ENCODE measurements around the gene HBD. TPM values are rescaled to one million over a fixed set of nuclear protein-coding genes. Genes with fewer than 3 reads are reported as not detected.

HBD gene
- total and polyA plus RNA-seq, 9 of the 15 experiments (the other 6 are each of a cell fraction or from before 2014, with no cell fraction given) = 11.8 to 169 (median 36.0) TPM

DNA sequence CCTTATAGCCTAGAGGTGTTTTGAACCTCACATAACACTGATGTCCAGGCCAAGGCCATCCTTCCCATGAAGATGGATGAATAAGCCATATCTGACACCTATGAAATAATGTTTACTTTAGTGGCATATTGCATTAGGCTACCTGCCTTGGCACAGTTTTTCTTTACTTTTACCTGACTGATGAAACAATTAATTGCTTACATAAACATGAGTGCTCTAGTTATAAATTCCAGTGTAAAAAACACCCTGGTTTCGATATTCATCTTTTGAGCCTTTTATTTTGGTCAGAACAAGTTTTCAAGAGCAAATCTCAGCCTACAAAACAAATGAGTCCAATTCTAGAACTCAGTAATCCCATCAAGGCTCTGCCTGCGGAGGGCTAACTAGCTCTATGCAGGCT is 42.4 kb upstream of the HBD start:
- BruUV-seq (replicated peaks) = no TSS peak
- intact Hi-C loops (cut with micrococcal nuclease) = no loop called here
- in situ Hi-C loops (cut with MboI) = no loop called here
- no peak for FAIRE-seq
- peaks cover 73% of the 10 kb centered on the region for H3K79me2 ChIP-seq (ENCODE audit: control insufficient read depth, insufficient read depth, low read length)
- H3K9me1 ChIP-seq (ENCODE audit: control insufficient read depth, insufficient read depth, low read length) = no peaks in the 10 kb centered on the region
- ATAC-seq = no peak
- H3K36me3 ChIP-seq (ENCODE audit: control insufficient read depth, insufficient read depth, low read length) = peaks cover 36% of the 10 kb centered on the region
- H3K9ac ChIP-seq (ENCODE audit: insufficient read depth in 1 of 2, low read depth in 2 of 2, low read length in 2 of 2) = peak overlapping the region in 1 of 2 experiments; percentile 42; a peak in 1 of 4 replicates
- whole genome bisulfite sequencing (ENCODE audit: insufficient coverage, low coverage, missing lambda C conversion rate) = 49% methylated on average over 2 of the region's 2 CpGs
- H2AFZ ChIP-seq (ENCODE audit: low read depth, low read length) = no peak overlapping the region
- DNase-seq (ENCODE audit: extremely low read depth in 1 of 4, low spot score in 3 of 4) = no peak
- TF ChIP-seq, protein P1, sequence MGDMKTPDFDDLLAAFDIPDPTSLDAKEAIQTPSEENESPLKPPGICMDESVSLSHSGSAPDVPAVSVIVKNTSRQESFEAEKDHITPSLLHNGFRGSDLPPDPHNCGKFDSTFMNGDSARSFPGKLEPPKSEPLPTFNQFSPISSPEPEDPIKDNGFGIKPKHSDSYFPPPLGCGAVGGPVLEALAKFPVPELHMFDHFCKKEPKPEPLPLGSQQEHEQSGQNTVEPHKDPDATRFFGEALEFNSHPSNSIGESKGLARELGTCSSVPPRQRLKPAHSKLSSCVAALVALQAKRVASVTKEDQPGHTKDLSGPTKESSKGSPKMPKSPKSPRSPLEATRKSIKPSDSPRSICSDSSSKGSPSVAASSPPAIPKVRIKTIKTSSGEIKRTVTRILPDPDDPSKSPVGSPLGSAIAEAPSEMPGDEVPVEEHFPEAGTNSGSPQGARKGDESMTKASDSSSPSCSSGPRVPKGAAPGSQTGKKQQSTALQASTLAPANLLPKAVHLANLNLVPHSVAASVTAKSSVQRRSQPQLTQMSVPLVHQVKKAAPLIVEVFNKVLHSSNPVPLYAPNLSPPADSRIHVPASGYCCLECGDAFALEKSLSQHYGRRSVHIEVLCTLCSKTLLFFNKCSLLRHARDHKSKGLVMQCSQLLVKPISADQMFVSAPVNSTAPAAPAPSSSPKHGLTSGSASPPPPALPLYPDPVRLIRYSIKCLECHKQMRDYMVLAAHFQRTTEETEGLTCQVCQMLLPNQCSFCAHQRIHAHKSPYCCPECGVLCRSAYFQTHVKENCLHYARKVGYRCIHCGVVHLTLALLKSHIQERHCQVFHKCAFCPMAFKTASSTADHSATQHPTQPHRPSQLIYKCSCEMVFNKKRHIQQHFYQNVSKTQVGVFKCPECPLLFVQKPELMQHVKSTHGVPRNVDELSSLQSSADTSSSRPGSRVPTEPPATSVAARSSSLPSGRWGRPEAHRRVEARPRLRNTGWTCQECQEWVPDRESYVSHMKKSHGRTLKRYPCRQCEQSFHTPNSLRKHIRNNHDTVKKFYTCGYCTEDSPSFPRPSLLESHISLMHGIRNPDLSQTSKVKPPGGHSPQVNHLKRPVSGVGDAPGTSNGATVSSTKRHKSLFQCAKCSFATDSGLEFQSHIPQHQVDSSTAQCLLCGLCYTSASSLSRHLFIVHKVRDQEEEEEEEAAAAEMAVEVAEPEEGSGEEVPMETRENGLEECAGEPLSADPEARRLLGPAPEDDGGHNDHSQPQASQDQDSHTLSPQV (IDR thresholded peaks at IDR 0.05) = peak; percentile 70
- TF ChIP-seq LCOR (CRISPR knock-in tag; IDR thresholded peaks at IDR 0.05) = no peak
- TF ChIP-seq STAT5B (CRISPR knock-in tag; IDR thresholded peaks at IDR 0.05) = no peak
- TF ChIP-seq CTBP1 (IDR thresholded peaks at IDR 0.05; ENCODE audit: borderline replicate concordance) = 0 out of 2 replicates have a peak, but pooled peaks have one; percentile 9
- TF ChIP-seq NFXL1 (CRISPR knock-in tag; IDR thresholded peaks at IDR 0.05) = no peak
- H3K27me3 ChIP-seq (ENCODE audit: control insufficient read depth in 2 of 2, insufficient read depth in 2 of 2, low read length in 2 of 2) = no peaks in the 10 kb centered on the region
- H3K27ac ChIP-seq (ENCODE audit: extremely low read depth, low read depth, low read length) = peak overlapping the region; percentile 87
- peaks cover 41 to 85% of the 10 kb centered on the region in 2 experiments for H3K4me1 ChIP-seq (replicated peaks in 1 of 2; ENCODE audit: control insufficient read depth in 2 of 2, insufficient read depth in 2 of 2, low read length in 2 of 2)
- H4K20me1 ChIP-seq (replicated peaks; ENCODE audit: control insufficient read depth, insufficient read depth, low read length) = no peaks in the 10 kb centered on the region
- peak overlapping the region; percentile 45 for H3K4me2 ChIP-seq (ENCODE audit: insufficient read depth, low read length)
- H3K4me3 ChIP-seq = no peak overlapping the region
- ChIA-PET POLR2A (interaction anchor here (0.8 to 7.3 kb wide), 7 partner anchors 8 to 824 kb away, joined by 3 to 55 read pairs (median 5); partner anchors contain the start of gene HBE1), CTCF (ENCODE audit: low intra/inter-chr PET ratio) (no interaction called here)
- H3K9me3 ChIP-seq (replicated peaks; ENCODE audit: control insufficient read depth, insufficient read depth, low read depth, low read length) = no peaks in the 10 kb centered on the region

Data from K562 (cell line).